HG02588 (cell line): Measurements from ENCODE around the gene CPNE6.

Experiments
- ATAC-seq: cut with Tn5 transposase; IDR thresholded peaks from one replicate; pipeline ENCODE4 v1.9.1; 2021; ENCODE audit warnings: mild to moderate bottlenecking, moderate library complexity; ENCODE audit not compliant: unreplicated experiment

The CPNE6 gene

DNA sequence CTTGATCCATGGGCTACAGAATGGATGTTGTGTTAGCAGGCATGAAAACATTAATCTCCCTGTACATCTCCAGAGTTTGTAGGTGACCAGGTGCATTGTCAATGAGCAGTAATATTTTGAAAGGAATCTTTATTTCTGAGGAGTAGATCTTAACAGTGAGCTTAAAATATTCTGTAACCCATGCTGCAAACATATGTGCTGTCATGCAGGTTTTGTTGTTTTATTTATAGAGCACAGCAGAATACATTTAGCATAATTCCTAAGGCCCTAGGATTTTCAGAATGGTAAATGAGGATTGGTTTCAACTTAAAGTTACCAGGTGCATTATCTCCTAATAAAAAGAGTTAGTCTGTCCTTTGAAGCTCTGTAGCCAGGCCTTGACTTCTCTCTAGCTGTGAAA, 55.6 kb downstream of the CPNE6 start:
- no peak for ATAC-seq

- no peak for ATAC-seq
Observed at GRCh38 chr14:24127673-24128072, 56.3 kb downstream of the CPNE6 start.
